HepG2 (cell line): ENCODE data around the gene FDPS. TPM values are rescaled to one million over a fixed set of nuclear protein-coding genes. Genes with fewer than 3 reads are reported as not detected.

Source experiments
- AGO1 ChIP-seq: fragments of 200-400 bp; formaldehyde crosslinking; IDR thresholded peaks from 2 replicates; pipeline ENCODE4 v1.6.1; 2017; ENCODE audit warnings: mild to moderate bottlenecking, low read depth, low read length, moderate library complexity; ENCODE audit not compliant: poor library complexity, severe bottlenecking
- ASH2L ChIP-seq: fragments of 300-600, 200-600 bp; sonication (generic); IDR thresholded peaks from 2 replicates; pipeline ENCODE4 v1.7.0; 2017; ENCODE audit warnings: low read depth, mild to moderate bottlenecking, moderate library complexity, mixed read lengths, low read length; ENCODE audit not compliant: insufficient read length
- DMAP1 ChIP-seq: IDR thresholded peaks from 2 replicates; pipeline ENCODE4 v1.6.1; 2016
- FOXM1 ChIP-seq: sonication (generic); formaldehyde crosslinking; IDR thresholded peaks from 2 replicates; pipeline ENCODE4 v1.5.0; 2020; ENCODE audit warnings: missing genetic modification reagents
- HNF4G ChIP-seq, 2 experiments: sonication (generic) in 1 of 2; formaldehyde crosslinking in 1 of 2; IDR thresholded peaks; 2 replicates each; pipeline versions ENCODE4 v1.4.0 to v1.6.1; 2011 to 2020; ENCODE audit warnings: borderline replicate concordance in 2 of 2, low read depth in 2 of 2, mild to moderate bottlenecking in 2 of 2, low read length in 1 of 2, missing genetic modification reagents in 1 of 2, moderate library complexity in 1 of 2
- ISX ChIP-seq: sonication (generic); formaldehyde crosslinking; conservative IDR thresholded peaks from 2 replicates; pipeline ENCODE4 v1.5.0; 2020; ENCODE audit warnings: missing genetic modification reagents
- KLF9 ChIP-seq: IDR thresholded peaks from 2 replicates; pipeline ENCODE4 v1.6.1; 2016; ENCODE audit warnings: low read depth
- PITX1 ChIP-seq: sonication (generic); formaldehyde crosslinking; IDR thresholded peaks from 2 replicates; pipeline ENCODE4 v1.5.1; 2020; ENCODE audit warnings: mild to moderate bottlenecking, missing genetic modification reagents
- PRMT3 ChIP-seq: sonication (generic); formaldehyde crosslinking; IDR thresholded peaks from 2 replicates; pipeline ENCODE4 v1.8.1; 2022; ENCODE audit warnings: low read depth, mild to moderate bottlenecking, moderate library complexity, missing genetic modification reagents, borderline replicate concordance
- RBFOX2 ChIP-seq: fragments of 200-400 bp; formaldehyde crosslinking; IDR thresholded peaks from 2 replicates; pipeline ENCODE4 v1.6.1; 2017; ENCODE audit warnings: low read depth, mild to moderate bottlenecking, low read length
- SMC3 ChIP-seq: IDR thresholded peaks from 2 replicates; pipeline ENCODE4 v1.6.1; 2011; ENCODE audit warnings: low read length, improper control_type of control experiment
- SOX13 ChIP-seq, 3 experiments: fragments of 450-650 bp in 1 of 3; sonication (generic) in 1 of 3; formaldehyde crosslinking in 1 of 3; IDR thresholded peaks in 2 of 3; conservative IDR thresholded peaks in 1 of 3; 2 replicates each; pipeline versions ENCODE4 v1.5.0 to v1.6.1; 2016 to 2020; ENCODE audit warnings: antibody characterized with exemption in 1 of 3, mild to moderate bottlenecking in 1 of 3, missing compliant biosample characterization in 1 of 3, missing genetic modification reagents in 1 of 3, moderate library complexity in 1 of 3
- TBP ChIP-seq: sonication (generic); formaldehyde crosslinking; IDR thresholded peaks from 2 replicates; pipeline ENCODE4 v1.5.0; 2020; ENCODE audit warnings: missing genetic modification reagents
- TCF12 ChIP-seq, 2 experiments: fragments of 450-650 bp in 1 of 2; sonication (generic) in 1 of 2; formaldehyde crosslinking in 1 of 2; IDR thresholded peaks; 2 replicates each; pipeline versions ENCODE4 v1.6.1 to v1.8.0; 2017 to 2022; ENCODE audit warnings: antibody characterized with exemption in 1 of 2, mild to moderate bottlenecking in 1 of 2, missing genetic modification reagents in 1 of 2, moderate library complexity in 1 of 2
- TEAD3 ChIP-seq: optimal IDR thresholded peaks from 2 replicates; pipeline ENCODE3; 2016; ENCODE audit warnings: borderline replicate concordance
- TRIM24 ChIP-seq: sonication (generic); formaldehyde crosslinking; IDR thresholded peaks from 2 replicates; pipeline ENCODE4 v1.8.0; 2022; ENCODE audit warnings: mild to moderate bottlenecking, missing genetic modification reagents
- WIZ ChIP-seq: sonication (generic); formaldehyde crosslinking; IDR thresholded peaks from 2 replicates; pipeline ENCODE4 v1.5.1; 2020; ENCODE audit warnings: mild to moderate bottlenecking, missing genetic modification reagents
- ZNF432 ChIP-seq: sonication (generic); formaldehyde crosslinking; IDR thresholded peaks from 2 replicates; pipeline ENCODE4 v1.5.0; 2020; ENCODE audit warnings: missing genetic modification reagents, mild to moderate bottlenecking, borderline replicate concordance
- ZNF468 ChIP-seq: sonication (generic); formaldehyde crosslinking; IDR thresholded peaks from 2 replicates; pipeline ENCODE4 v1.8.0; 2022; ENCODE audit warnings: mild to moderate bottlenecking, moderate library complexity, missing genetic modification reagents
- polyA plus RNA-seq, 8 experiments: library from polyadenylated mRNA; depleted of rRNA in 3 of 8; stranded (reverse) in 7 of 8; unstranded in 1 of 8; fragments of >200 nt; fragmentation: Illumina TruSeq in 4 of 8; extraction: Trizol in 4 of 8; gene quantifications; 2 replicates each; pipeline versions ENCODE4 v1.2.1 to v1.2.3, GENCODE V29; 2011 to 2016; ENCODE audit warnings: low read depth in 4 of 8, missing spikeins in 1 of 8, mixed read lengths in 1 of 8; ENCODE audit not compliant: insufficient read depth in 1 of 8
- total RNA-seq, 5 experiments: library from RNA; depleted of rRNA; stranded (reverse); fragments of >200 nt; fragmentation: Illumina TruSeq; extraction: Trizol; gene quantifications; 2 replicates each; pipeline ENCODE4 v1.2.3, GENCODE V29; 2016; ENCODE audit warnings: low read depth in 1 of 5
- TF ChIP-seq, protein P1 (sequence below), 2 experiments: sonication (generic) in 1 of 2; formaldehyde crosslinking in 1 of 2; IDR thresholded peaks; 2 replicates each; pipeline versions ENCODE4 v1.5.1 to v1.6.1; 2011 to 2020; ENCODE audit warnings: borderline replicate concordance in 1 of 2, low read depth in 1 of 2, low read length in 1 of 2, mild to moderate bottlenecking in 1 of 2, missing genetic modification reagents in 1 of 2, moderate library complexity in 1 of 2
- TF ChIP-seq, protein P2 (sequence below): IDR thresholded peaks from 2 replicates; pipeline ENCODE4 v1.6.1; 2016; ENCODE audit warnings: low read depth, borderline replicate concordance
- TF ChIP-seq, protein P3 (sequence below): sonication (generic); formaldehyde crosslinking; IDR thresholded peaks from 2 replicates; pipeline ENCODE4 v1.8.1; 2023; ENCODE audit warnings: mild to moderate bottlenecking, moderate library complexity, missing genetic modification reagents
- TF ChIP-seq, protein P4 (sequence below): sonication (generic); formaldehyde crosslinking; IDR thresholded peaks from 2 replicates; pipeline ENCODE4 v1.4.0; 2020; ENCODE audit warnings: missing genetic modification reagents, mild to moderate bottlenecking, borderline replicate concordance

FDPS gene
- total and polyA plus RNA-seq, 2 of the 13 experiments (the other 11 are each of a cell fraction or from before 2014, with no cell fraction given), result 264 to 519 TPM

DNA sequence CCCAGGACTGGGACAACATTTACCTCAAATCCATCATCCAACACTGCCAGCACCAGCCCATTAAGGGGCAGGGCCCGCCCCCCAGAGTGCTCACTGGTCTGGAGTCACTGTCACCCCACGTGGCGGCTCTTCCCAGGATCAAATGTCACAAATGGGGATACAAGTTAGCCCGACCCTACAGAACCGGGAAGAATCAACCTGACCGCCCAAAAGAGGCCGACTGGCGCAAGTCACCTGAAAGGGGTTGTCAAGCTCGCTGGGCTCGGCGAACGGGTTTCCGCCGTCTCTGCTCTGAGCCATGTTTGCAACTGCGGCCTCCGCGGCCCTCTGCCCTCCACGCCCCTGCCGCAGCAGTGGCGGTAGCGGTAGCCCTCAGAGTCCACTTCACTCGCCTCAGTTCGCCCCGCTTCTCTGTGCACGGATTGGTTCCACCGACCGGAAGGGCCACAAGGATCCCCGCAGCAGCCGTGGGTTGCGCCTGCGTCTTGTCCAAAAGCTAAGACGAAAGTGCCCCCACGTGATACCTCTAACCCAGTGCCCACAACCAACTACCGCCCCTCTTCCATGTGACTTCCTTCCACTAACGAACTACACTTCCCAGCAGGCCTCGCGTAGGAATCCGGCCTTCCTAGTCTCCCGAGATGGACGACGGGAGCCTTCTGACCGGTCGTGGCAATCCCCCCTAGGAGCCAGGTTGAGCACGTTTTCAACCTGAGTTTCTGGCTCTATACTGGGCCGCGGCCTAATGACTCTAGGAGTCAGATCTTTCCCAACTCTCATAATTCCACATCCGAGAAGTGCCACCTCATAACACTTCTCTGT, 46.6 kb upstream of the FDPS start, which contains the start of gene SCAMP3 (continued):
- no peak for TF ChIP-seq ZNF432
- TF ChIP-seq PITX1 (CRISPR knock-in tag), result peak; percentile 53
- TF ChIP-seq ZNF468 (CRISPR knock-in tag), result no peak
- no peak for TF ChIP-seq SMC3
- TF ChIP-seq FOXM1, result no peak
- peak; percentile 88 for TF ChIP-seq TEAD3 (CRISPR knock-in tag)
- TF ChIP-seq SOX13 (IDR thresholded peaks at IDR 0.05), result no peak
- TF ChIP-seq SOX13 (CRISPR knock-in tag; conservative IDR thresholded peaks at IDR 0.05 in 1 of 2, IDR thresholded peaks at IDR 0.05 in 1 of 2), result no peak
- TF ChIP-seq, protein P1, sequence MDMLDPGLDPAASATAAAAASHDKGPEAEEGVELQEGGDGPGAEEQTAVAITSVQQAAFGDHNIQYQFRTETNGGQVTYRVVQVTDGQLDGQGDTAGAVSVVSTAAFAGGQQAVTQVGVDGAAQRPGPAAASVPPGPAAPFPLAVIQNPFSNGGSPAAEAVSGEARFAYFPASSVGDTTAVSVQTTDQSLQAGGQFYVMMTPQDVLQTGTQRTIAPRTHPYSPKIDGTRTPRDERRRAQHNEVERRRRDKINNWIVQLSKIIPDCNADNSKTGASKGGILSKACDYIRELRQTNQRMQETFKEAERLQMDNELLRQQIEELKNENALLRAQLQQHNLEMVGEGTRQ (IDR thresholded peaks at IDR 0.05; ENCODE audit: low read depth, low read length), result peak; percentile 98
- TF ChIP-seq, protein P1 (CRISPR knock-in tag; IDR thresholded peaks at IDR 0.05; ENCODE audit: borderline replicate concordance), result peak; percentile 98
- TF ChIP-seq, protein P2, sequence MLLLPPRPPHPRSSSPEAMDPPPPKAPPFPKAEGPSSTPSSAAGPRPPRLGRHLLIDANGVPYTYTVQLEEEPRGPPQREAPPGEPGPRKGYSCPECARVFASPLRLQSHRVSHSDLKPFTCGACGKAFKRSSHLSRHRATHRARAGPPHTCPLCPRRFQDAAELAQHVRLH, result 0 out of 2 replicates have a peak, but pooled peaks have one; percentile 46
- peak; percentile 58 for TF ChIP-seq ASH2L
- TF ChIP-seq, protein P3, sequence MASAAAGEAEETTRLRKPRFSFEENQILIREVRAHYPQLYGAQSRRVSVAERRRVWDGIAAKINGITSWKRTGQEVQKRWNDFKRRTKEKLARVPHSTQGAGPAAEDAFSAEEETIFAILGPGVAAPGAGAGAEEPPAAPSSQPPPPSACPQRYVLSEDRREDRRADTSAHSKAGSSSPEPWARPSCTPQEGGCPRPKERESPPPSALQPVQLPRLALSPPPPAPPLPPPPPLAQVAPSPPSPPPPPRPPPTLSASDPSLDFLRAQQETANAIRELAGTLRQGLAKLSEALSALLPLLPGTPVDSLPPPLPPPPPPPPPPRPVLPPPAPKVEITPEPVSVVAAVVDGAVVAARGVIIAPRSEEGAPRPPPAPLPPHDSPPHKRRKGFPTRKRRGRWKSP (CRISPR knock-in tag), result peak; percentile 92
- TF ChIP-seq KLF9 (CRISPR knock-in tag), result peak; percentile 25; the same call in 1 of the 2 replicates
- peak; percentile 80 for TF ChIP-seq WIZ (CRISPR knock-in tag)
- TF ChIP-seq TCF12 (IDR thresholded peaks at IDR 0.05), result no peak
- TF ChIP-seq TCF12 (CRISPR knock-in tag; IDR thresholded peaks at IDR 0.05), result no peak
- TF ChIP-seq, protein P4, sequence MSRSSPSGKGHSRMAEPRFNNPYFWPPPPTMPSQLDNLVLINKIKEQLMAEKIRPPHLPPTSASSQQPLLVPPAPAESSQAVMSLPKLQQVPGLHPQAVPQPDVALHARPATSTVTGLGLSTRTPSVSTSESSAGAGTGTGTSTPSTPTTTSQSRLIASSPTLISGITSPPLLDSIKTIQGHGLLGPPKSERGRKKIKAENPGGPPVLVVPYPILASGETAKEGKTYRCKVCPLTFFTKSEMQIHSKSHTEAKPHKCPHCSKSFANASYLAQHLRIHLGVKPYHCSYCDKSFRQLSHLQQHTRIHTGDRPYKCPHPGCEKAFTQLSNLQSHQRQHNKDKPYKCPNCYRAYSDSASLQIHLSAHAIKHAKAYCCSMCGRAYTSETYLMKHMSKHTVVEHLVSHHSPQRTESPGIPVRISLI (CRISPR knock-in tag), result peak; percentile 37; the same call in 1 of the 2 replicates
- peak; percentile 36; the same call in 1 of the 2 replicates for TF ChIP-seq TBP (CRISPR knock-in tag)
- no peak for TF ChIP-seq TRIM24 (CRISPR knock-in tag)
- peak; percentile 89 for TF ChIP-seq DMAP1 (CRISPR knock-in tag)
- TF ChIP-seq PRMT3, result peak; percentile 66; the same call in 1 of the 2 replicates
- peak; percentile 84 for TF ChIP-seq RBFOX2
- no peak for TF ChIP-seq HNF4G (IDR thresholded peaks at IDR 0.05; ENCODE audit: borderline replicate concordance, low read depth, low read length)
- TF ChIP-seq HNF4G (CRISPR knock-in tag; IDR thresholded peaks at IDR 0.05; ENCODE audit: borderline replicate concordance, low read depth), result no peak; the same call in 1 of the 2 replicates
- TF ChIP-seq ISX (CRISPR knock-in tag), result no peak
- peak; percentile 96 for TF ChIP-seq AGO1
